GM19351 (cell line): ENCODE measurements around the gene BAIAP2.

Source experiments
- ATAC-seq: cut with Tn5 transposase; IDR thresholded peaks from one replicate; pipeline ENCODE4 v1.9.1; 2021; ENCODE audit warnings: mild to moderate bottlenecking, moderate library complexity; ENCODE audit not compliant: unreplicated experiment

Gene BAIAP2

DNA sequence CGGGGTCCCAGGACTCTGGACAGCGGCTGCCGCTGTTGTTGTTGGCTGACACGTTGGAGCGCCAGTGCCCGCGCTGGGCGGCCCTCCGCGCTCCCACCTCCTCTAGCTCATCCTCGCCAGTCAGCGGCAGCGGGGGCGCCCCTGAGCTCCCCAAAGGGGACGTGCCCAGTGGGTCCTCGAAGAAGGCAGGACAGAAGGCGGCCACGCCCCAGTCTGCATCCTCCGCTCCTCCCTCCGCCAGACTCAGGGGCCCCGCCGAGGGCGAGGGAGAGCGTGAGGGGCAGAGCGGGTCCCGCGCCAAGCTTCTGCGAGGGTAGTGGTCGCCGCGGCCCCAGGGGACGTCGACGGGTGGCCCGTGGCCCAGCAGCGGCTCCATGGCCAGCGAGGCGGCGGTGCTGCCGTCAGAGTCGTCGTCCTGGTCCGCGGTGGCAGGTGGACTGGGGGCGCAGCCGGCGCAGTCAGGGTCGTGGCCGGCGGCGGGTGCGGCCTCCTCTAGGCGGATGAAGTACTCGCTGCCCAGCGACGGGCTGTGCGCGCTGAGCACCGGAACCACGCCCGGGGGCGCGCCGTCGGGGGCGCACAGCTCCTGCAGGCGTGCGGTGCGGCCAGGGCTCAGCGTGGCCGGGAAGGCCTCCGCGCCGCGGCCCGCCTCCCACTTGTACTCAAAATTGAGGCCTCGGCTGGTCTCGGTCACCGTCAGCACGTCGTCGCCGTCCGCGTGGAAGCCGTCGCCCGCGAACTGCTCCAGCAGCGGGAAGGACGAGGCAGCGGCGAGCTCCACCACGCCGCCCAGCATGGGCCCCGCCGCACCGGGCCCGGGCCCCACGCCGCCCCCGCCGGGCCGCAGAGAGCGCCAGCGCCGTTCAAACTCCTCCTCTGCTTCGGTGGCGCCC is 87.1 kb downstream of the BAIAP2 start:
- no peak for ATAC-seq

DNA sequence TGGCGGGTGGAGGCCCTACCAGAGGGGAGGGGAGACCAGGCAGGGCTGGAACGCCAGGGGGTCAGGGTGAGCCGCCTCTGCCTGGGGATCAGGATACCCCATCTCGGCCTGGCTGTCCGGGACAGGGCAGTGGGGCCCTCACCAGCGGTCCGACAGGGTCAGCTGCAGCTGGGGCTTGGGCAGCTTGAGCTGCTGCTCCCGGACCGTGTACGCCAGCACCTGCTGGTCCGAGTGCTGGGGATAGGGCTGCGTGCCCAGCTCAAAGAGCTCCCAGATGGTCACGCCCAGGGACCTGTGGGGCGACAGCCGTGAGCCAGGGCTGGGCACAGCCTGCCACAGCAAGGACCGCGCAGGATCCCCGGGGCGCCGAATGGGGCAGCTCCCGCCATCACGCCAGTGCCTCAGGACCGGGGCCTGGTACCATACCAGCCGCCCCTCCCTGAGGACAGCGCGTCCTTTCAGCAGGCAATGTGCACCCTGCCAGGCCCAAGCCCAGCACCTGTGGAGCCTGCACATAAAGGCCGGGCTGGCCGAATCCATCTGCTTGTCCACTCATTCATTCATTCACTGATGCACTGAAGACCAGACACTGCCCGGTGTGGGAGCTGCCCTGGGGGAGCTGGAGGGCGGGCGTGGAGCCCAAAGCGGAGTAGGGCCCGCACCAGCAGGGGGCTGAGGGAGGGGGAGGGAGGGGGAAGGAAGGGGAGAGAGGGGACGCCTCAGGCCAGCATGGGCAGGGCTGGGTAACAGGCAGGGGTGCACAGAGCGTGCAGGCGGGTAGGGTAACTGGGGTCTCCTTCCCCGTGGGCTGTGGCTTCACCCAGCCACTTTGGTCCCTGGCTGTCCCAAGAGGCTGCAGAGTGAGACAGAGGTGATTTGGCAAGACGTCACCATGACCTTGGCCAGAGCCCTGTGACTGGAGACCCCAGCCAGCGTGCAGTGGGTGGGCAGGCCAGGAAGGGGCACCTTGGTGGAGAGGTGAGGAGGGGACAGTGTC is 88.4 kb downstream of the BAIAP2 start:
- ATAC-seq, result no peak

DNA sequence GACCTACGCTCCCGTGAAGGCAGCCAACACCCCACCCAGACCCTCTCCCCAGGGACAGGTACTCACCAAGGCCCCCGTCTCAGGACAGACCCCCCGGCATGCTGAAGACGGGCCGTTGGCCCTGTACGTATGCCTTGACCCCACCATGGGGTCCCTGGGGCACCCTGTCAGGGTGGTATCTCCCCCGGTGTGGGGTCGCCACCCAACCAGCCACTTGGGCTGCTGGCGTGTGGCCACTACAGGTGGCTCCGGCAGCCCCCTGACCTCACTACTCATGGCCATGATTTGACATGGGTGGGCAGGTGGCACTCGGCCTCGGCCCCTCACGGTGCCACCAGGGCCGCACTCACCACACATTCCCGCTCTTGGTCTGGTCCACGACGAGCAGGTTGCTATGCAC is 89.4 kb downstream of the BAIAP2 start:
- ATAC-seq, result no peak

DNA sequence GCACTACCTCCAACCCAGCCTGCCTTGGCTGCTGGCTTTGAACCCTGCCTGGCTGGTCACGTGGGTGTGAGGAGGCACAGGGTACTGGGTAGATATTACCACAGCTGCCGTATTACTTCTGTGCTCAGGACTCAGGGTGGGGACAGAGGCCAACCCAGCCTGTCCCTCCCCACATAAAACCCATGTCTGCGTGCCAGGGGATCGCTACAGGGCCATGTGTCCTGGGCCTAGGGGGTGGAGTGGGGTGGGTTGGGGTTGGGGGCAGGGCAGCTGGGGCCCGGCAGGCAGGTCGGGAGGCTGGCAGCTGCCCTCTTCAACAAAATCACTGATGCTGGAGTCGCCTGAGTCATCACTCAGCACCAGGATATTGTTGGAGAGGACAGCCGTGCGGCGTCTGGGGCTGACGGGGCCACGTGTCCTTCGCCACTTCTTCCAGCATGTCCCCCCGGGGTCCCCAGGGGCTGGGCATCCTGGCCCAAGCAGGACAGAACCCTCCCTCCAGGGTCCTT is 90.7 kb downstream of the BAIAP2 start:
- ATAC-seq, result no peak

DNA sequence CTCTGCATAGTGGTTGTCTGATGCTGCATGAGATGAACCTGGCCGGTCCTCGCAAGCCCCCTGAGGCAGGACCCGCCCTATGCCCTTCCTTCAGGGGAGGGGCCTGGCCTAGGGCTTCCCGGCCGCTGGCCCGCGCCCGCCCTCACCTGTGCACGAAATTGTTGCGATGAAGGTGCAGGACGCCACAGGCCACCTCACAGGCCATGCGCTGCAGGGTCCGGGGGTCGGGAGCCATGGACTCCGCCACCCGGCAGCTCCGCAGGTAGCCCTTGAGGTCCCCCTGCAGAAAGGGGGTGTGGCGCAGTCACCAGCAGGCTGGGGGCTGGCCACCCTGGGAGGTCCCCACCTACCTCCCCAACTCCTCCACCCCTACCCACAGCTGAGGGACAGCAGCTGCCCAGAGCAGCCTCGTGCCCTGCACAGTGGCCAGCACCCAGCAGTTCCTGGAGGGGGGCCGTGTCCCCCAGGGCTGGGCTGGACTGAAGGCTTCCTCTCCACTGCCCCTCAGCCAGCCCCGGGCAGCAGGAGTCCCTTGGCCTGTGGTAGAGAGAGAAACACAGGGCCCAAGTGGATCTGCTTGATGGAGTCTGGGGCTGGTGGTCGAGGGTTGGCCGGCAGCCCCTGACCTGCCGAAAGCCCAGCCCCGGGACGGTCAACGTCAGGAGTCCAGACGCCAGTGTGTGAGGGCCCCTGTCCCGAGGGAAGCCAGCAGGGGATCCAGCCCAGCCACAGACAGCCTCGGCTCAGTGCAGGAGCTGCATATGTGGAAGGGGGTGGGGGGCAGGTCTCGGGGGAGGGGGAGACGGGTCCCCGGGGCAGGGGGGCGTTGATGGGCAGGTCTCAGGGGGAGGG is 91.6 kb downstream of the BAIAP2 start:
- no peak for ATAC-seq

DNA sequence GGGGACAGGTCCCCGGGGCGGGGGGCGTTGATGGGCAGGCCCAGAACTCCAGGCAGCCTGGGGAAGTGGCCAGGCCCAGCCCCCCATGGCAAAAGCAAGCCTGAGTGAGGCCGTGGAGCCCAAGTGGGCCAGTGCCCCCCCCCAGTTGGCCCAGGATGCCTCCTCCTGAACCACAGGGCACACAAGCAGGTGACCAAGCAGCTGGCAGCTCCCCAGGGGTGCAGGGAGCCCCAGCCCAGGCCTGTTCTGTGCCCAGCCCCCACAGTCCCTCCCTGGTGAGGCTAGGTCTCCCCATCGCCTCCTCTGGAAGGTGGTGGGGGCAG is 92.1 kb downstream of the BAIAP2 start:
- ATAC-seq, result no peak

DNA sequence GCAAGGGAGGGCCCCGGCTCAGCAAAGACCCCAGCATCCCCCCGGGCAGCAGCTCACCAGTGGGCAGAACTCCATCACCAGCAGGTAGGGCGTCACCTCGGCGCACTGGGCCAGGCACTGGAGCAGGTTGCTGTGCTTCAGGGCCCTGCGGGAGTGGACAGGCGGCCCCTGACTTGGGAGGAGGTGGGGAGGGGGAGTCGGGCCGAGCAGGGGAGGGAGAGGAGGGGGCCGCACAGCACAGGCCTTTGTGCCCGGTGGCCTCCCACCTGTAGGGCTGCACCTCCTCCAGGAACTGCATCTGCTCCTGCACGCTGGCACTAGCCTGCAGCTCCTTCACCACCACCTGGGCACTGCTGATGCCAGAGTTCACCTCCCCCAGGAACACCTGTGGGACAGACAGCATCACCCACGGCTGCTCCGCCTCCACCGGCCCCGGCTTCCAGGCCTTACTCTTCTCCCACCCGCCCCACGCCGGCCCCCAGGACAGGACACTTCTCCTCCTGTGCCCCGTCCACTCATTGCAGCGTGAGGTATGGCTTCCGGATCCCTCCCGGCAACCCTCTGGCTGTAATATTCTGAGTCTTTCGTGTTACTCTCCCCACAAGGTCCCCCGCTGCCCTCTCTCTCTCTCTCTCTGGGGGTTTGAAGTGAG is 92.7 kb downstream of the BAIAP2 start:
- no peak for ATAC-seq

DNA sequence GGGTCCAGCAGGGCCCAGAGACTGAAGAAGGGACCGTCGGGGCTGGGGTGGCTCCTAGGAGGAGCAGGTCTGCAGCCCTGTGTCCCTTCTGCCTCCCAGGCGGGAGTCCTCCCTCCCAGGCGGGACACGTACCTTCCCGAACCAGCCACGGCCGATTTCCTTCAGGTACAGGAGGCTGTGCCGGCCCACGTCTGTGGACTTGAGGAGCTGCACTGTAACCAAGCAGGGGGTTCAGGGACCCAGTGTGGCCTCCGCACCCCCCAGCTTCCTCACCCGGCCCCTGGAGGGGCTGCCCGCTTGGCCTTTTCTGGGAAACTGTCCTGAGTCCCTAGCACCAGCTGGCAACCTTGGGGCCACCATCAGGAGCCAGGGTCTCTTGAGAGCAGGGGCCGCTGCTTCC is 93.4 kb downstream of the BAIAP2 start:
- ATAC-seq, result no peak

DNA sequence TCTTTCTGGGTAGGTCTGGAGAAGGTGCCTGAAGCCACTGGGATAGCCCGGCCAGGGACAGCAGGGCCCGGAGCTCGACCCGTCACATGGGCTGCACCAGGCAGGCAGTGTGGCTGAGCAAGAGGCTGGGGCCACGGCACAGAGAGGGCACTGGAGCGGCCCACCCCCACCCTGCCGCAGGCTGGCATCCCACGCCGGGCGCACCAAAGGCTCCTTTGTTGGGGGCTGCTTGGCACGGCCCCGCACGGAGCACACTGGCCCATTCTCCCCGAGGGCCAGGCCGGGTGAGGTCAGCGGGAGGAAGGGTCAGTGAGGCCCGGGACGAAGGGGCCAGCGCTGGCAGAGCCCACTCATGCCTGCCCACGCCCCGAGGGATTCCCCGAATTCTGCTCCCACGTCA is 93.8 kb downstream of the BAIAP2 start:
- ATAC-seq, result no peak

DNA sequence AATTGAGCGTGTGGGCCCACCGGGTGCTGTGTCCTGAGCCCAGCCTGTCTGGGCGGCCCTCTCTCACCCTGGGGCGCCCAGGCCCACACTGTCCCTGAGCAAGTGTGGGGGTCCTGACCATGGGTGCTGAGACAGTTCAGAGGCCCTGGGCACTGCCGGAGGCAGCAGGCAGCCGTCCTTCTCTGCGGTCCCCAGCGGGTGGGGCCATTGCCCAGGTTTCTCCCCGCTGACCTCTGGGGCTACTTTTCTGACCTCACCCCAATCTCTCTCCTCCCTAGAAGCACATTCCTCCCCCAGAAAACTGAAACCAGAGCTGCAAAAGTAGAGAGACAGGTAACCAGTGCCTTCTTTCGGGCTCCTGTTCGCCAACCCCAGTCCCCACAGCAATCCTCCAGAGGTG is 94.3 kb downstream of the BAIAP2 start:
- no peak for ATAC-seq

DNA sequence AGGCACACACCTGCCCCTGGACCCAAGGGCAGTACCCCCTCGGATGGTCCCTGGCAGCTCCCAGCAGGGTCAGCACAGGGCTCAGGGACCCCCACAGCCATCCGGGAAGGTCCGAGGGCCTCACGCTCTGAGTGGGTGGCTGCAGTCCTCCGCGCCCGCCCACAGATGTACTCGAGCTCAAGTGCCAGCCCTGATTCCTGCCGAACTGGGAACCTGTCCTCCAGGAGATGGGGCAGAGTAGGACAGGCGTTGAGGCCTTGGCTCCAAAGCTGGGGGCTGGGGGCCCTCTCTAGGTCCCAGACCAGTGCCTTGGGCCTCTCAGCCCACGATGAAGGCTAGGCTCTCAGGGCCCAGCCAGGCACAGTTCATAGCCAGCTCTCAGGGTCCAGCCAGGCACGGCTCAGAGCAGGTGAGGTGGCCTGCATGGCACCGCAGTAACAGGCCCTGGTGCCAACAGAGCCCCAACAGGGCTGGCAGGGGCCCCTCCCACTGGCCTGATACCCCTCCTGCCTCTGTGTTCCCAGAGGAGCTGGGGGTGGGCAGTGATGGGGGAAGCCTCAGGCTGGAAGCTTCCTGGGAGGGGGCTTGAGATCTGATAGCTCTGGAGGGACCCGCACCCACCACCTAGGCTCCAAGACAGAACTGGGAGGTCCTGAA is 94.9 kb downstream of the BAIAP2 start:
- no peak for ATAC-seq

DNA sequence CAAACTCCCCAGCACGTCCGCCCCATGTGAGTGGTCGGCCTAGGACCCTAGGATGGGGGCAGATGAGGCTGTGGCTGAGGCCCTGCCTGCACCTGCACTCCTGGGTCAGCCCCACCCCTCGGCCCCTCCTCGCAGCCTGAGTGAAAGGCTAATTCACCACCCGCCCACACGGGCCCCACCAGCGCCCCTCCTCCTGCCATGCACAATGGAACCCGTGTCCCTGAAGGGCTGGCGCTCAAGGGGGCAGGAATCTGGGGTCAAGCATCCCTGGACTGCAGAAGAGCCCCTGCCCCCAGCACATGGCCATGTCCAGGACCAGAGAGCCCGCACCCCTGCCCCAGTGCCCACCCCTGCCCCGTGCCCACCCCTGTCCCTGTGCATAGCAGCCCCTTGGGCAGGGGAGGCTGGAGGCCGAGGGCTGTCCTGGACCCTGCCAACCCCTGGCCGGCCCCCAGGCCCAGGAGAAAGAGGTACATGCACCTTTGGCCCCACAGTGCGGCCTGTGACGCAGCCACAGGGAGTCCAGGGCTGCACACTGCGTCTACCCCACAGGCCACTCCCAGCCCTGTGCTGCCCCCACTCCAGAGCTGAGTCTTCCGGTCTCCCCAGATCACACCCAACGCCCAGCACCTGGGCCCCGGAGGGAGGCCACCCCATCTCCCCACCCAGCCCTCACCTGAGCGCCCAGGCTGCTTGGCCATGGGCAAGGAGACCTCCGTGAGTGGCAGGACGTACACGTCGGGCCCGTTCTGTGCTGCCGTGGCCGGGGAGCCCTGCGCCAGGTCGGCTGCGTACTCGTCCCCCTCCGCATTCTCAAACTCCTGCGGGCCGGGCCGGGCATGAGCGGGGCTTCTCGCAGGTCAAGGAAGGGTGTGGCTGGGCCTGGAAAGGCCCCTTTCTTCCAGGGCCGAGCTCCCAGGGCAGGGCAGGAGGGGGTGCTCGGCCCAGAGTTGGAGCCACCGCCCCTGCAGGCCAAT is 95.7 kb downstream of the BAIAP2 start:
- ATAC-seq, result no peak

DNA sequence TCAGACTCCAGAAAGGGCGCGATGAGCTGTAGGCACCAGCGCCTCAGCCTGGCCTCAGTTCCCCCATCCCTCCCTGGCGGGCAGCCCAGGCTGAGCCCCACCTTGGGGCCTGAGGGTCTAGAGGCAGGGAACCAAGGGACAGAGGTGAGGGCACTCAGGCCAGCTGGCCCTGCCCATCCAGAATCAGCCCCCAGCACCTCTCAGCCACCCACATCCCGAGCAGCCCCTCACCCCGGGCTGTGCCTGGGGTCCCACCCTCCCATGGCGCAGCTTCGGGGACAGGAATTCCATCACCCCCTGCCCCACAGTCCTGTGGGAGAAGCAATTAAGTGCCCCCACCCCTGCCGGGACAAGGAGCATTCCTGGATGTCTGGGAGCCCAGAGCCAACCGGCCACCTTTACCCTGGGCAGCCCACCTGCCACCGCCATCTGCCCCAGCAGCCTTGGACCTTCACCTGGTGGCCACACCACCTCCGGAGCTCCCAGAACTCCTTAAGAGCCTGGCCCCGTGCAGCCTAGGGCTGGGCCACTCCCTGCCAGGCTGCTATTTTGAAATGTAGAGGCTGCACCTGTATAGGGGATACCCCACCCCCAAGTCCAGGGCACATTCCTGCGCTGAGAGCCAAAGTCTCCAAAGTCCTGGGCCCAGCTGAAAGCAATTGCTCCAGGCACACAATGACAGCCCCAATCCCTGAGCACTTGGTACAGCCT is 96.7 kb downstream of the BAIAP2 start:
- no peak for ATAC-seq

DNA sequence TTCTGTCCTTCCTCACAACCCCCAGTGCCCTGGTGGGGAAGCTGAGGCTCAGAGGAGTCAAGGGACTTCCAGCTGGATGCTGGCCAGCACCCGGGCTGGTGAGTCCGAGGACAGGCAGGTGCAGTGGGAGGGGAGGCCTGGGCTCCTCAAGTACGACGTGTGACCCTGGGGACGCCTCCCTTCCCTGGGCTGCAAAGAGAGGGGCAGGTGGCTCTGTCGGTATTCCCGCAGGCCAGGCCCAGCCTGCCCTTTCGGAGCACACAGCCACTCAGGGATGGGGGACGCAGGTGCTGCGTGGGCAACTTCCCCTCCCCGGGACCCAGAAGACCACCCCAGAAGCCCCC is 97.2 kb downstream of the BAIAP2 start:
- ATAC-seq, result no peak

DNA sequence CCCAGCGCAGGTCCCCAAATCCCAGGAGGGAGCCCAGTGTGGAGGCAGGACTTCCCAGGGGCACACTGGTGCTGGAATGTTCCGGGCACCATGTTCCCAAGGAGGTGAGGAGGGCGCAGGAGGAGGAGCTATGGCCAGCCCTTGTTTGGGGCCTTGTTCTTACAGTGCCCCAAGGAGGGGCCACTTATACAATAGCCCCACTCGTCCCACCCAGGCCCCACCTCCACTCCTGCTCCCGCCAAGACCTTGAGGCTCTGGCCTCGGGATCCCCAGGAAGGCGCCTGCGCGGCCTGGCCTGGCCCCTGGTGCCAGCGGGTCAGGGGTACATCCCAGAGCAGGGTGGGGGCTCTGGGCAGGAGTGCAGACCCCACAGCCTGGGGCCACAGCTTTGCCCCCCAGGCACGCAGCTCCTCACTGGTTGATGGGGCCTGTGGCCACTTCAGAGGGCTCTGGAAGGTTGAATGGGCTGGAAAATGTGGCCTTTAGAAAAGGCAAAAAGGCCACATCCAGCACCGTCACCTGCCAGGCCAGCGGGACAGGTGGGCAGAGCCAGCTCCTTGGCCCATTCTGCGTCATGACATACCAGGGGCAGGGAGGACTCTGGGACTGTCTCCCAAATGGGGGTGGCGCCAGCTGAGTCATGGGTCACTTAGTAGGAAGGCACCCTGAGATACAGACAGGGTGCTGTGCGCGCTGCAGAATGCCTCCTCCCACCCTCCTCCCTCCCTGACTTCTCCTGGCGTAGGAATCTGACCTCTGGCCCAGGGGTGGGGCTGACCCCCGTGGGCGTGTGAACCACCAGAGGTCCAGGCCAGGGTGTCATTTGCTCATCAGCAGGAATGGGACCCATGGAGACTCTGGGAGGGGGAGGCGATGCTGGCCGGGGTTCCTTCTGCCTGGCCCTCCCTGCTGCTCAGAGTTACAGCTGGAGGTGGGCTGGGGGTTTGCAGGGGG is 98.1 kb downstream of the BAIAP2 start:
- no peak for ATAC-seq

DNA sequence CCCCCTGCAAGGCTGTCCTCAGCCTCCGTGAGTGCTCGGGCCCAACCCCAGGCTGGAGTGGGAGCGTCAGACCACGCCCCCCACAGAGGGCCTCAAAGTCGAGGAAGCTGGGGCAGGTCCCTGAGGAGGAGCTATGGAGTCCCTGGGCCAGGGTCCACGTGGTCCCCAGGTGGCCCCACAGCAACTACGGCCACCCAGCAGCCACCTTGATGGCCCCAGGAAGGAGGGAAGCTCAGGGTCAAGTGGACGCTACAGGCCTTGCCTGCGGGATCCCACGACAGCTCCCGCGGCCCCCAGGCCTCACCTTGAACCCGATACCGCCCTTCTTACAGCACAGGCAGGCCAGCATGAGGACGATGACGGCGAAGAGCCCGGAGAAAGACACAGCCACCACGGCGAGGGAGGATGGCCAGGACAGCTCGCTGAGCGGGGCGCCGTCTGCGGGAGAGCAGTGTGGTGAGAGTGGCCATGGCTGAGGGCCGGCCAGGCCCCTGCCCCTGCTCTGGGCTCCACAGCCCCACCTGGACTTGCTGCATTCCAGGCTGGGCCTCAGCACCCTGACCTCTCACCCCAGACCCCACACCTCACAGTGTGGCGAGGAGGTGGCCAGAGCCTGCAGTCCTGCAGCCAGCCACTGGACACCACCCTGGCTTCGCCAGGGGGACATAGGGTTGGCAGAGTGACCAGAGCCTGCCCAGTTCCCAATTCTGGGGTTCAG is 99.3 kb downstream of the BAIAP2 start:
- no peak for ATAC-seq
